ENCODE results near the gene MAD1L1.

MAD1L1 gene

GRCh38 chr7:1946025-1946772, 286.5 kb downstream of the MAD1L1 start:
- no peak for DNase-seq

GRCh38 chr7:1945558-1945957, 287.2 kb downstream of the MAD1L1 start:
- DNase-seq, result no peak

GRCh38 chr7:1944619-1945210, 288.0 kb downstream of the MAD1L1 start:
- DNase-seq, result no peak

- no peak for DNase-seq
Measured at GRCh38 chr7:1943933-1944618, 288.7 kb downstream of the MAD1L1 start.

GRCh38 chr7:1943326-1943725, 289.4 kb downstream of the MAD1L1 start:
- no peak for DNase-seq

GRCh38 chr7:1942941-1943289, 289.8 kb downstream of the MAD1L1 start:
- no peak for DNase-seq

- DNase-seq, result peak; percentile 65
Measured at GRCh38 chr7:1942243-1942940, 290.4 kb downstream of the MAD1L1 start.

- no peak for DNase-seq
Measured at GRCh38 chr7:1941464-1942242, 291.1 kb downstream of the MAD1L1 start.

- peak; percentile 51 for DNase-seq
Measured at GRCh38 chr7:1940863-1941262, 291.9 kb downstream of the MAD1L1 start.

GRCh38 chr7:1940402-1940786, 292.4 kb downstream of the MAD1L1 start:
- peak; percentile 89 for DNase-seq

GRCh38 chr7:1939434-1940401, 293.0 kb downstream of the MAD1L1 start:
- no peak for DNase-seq

GRCh38 chr7:1938788-1939433, 293.8 kb downstream of the MAD1L1 start:
- no peak for DNase-seq

- DNase-seq, result no peak
Measured at GRCh38 chr7:1937252-1937605, 295.5 kb downstream of the MAD1L1 start.

- no peak for DNase-seq
Measured at GRCh38 chr7:1936531-1937251, 296.1 kb downstream of the MAD1L1 start.

- DNase-seq, result no peak
Measured at GRCh38 chr7:1936006-1936310, 296.8 kb downstream of the MAD1L1 start.

- DNase-seq, result no peak
Measured at GRCh38 chr7:1935176-1936005, 297.4 kb downstream of the MAD1L1 start.

GRCh38 chr7:1934756-1935155, 298.0 kb downstream of the MAD1L1 start:
- no peak for DNase-seq

GRCh38 chr7:1934017-1934416, 298.7 kb downstream of the MAD1L1 start:
- DNase-seq, result no peak

- DNase-seq, result no peak
Measured at GRCh38 chr7:1933066-1933750, 299.5 kb downstream of the MAD1L1 start.
